SK-N-SH (cell line): Measurements from ENCODE around the gene DNAH1. TPM values are rescaled to one million over a fixed set of nuclear protein-coding genes. Genes with fewer than 3 reads are reported as not detected.

Source experiments
- CTCF ChIA-PET: fragments of 300-600, 350-600 bp; formaldehyde crosslinking; extraction: SDS; loops from one replicate; lab custom pipeline; 2021; lab: Yijun Ruan, JAX
- POLR2A ChIA-PET: fragments of 350-600 bp; sonication (Branson Sonifier 250); formaldehyde crosslinking; extraction: SDS; loops from one replicate; lab custom pipeline; 2020; ENCODE audit warnings: antibody characterized with exemption, inconsistent platforms; lab: Yijun Ruan, JAX
- DNase-seq: peaks from one replicate; pipeline ENCODE4 v3.0.0; 2012
- H2AFZ ChIP-seq: fragments of 200-600 bp; sonication (generic); 2 replicates; pipeline ENCODE4 v1.8.1; 2016; ENCODE audit warnings: antibody characterized with exemption, mild to moderate bottlenecking, low read depth
- H3F3A ChIP-seq: fragments of 200-600 bp; sonication (generic); replicated peaks from 2 replicates; pipeline ENCODE3; 2016; ENCODE audit warnings: antibody characterized with exemption, mild to moderate bottlenecking; ENCODE audit not compliant: insufficient read depth
- H3K27ac ChIP-seq, 2 experiments: fragments of 200-500 bp in 1 of 2; fragments of 200-600 bp in 1 of 2; sonication (Bioruptor generic) in 1 of 2; sonication (generic), shearing (Covaris generic) in 1 of 2; 2 replicates each; pipeline versions ENCODE4 v1.5.1 to v1.6.1; 2014 to 2016; ENCODE audit warnings: low read depth in 2 of 2, inconsistent platforms in 1 of 2, low read length in 1 of 2, mild to moderate bottlenecking in 1 of 2, mixed read lengths in 1 of 2
- H3K27me3 ChIP-seq: fragments of 200-600 bp; sonication (generic), shearing (Covaris generic); 2 replicates; pipeline ENCODE4 v1.6.1; 2016; ENCODE audit warnings: mixed run types; ENCODE audit not compliant: insufficient read depth
- H3K36me3 ChIP-seq, 2 experiments: fragments of 200-500 bp in 1 of 2; fragments of 200-600 bp in 1 of 2; sonication (Bioruptor generic) in 1 of 2; sonication (generic) in 1 of 2; replicated peaks in 1 of 2; 2 replicates each; pipeline versions ENCODE3 to v1.5.1; 2014 to 2016; ENCODE audit warnings: low read length in 1 of 2, mild to moderate bottlenecking in 1 of 2; ENCODE audit not compliant: insufficient read depth in 2 of 2, control insufficient read depth in 1 of 2
- H3K4me1 ChIP-seq, 2 experiments: fragments of 200-500 bp in 1 of 2; fragments of 200-600 bp in 1 of 2; sonication (Bioruptor generic) in 1 of 2; sonication (generic), shearing (Covaris generic) in 1 of 2; 2 replicates each; pipeline versions ENCODE4 v1.5.1 to v1.6.1; 2014 to 2016; ENCODE audit warnings: low read depth in 1 of 2, low read length in 1 of 2, mixed run types in 1 of 2; ENCODE audit not compliant: insufficient read depth in 2 of 2, control insufficient read depth in 1 of 2
- H3K4me2 ChIP-seq: fragments of 200-600 bp; sonication (generic), shearing (Covaris generic); 2 replicates; pipeline ENCODE4 v1.6.1; 2017; ENCODE audit warnings: mixed run types
- H3K4me3 ChIP-seq, 2 experiments: fragments of 200-500 bp in 1 of 2; fragments of 200-600 bp in 1 of 2; sonication (Bioruptor generic) in 1 of 2; sonication (generic), shearing (Covaris generic) in 1 of 2; 2 replicates each; pipeline versions ENCODE4 v1.5.1 to v1.8.1; 2014 to 2016; ENCODE audit warnings: low read depth in 2 of 2, inconsistent platforms in 1 of 2, low read length in 1 of 2, mild to moderate bottlenecking in 1 of 2, mixed read lengths in 1 of 2, moderate library complexity in 1 of 2
- H3K79me2 ChIP-seq: fragments of 200-600 bp; sonication (generic); 2 replicates; pipeline ENCODE4 v1.8.1; 2017; ENCODE audit warnings: mild to moderate bottlenecking; ENCODE audit not compliant: insufficient read depth
- H3K9ac ChIP-seq: fragments of 200-600 bp; sonication (generic); 2 replicates; pipeline ENCODE4 v1.6.1; 2017; ENCODE audit warnings: mixed run types
- H3K9me2 ChIP-seq: fragments of 200-600 bp; sonication (generic); 2 replicates; pipeline ENCODE4 v1.6.1; 2017; ENCODE audit warnings: mixed run types
- H3K9me3 ChIP-seq: fragments of 200-600 bp; sonication (generic); 2 replicates; pipeline ENCODE4 v1.6.1; 2017; ENCODE audit warnings: mixed run types, mild to moderate bottlenecking, moderate library complexity
- H4K20me1 ChIP-seq: fragments of 200-600 bp; sonication (generic); 2 replicates; pipeline ENCODE4 v1.6.1; 2017; ENCODE audit warnings: mild to moderate bottlenecking, mixed run types; ENCODE audit not compliant: insufficient read depth
- ELF1 ChIP-seq: IDR thresholded peaks from 2 replicates; pipeline ENCODE4 v1.4.0; 2012
- EZH2phosphoT487 ChIP-seq: fragments of 200-600 bp; sonication (generic); IDR thresholded peaks from 2 replicates; pipeline ENCODE4 v1.6.1; 2017; ENCODE audit warnings: low read depth, mixed run types, mild to moderate bottlenecking, antibody characterized with exemption, moderate library complexity, borderline replicate concordance
- FOSL2 ChIP-seq: IDR thresholded peaks from 2 replicates; pipeline ENCODE4 v1.4.0; 2012; ENCODE audit warnings: low read depth, mild to moderate bottlenecking, moderate library complexity, borderline replicate concordance
- GABPA ChIP-seq: IDR thresholded peaks from 2 replicates; pipeline ENCODE4 v1.4.0; 2012; ENCODE audit warnings: low read depth, mild to moderate bottlenecking
- JUND ChIP-seq: IDR thresholded peaks from 2 replicates; pipeline ENCODE4 v1.4.0; 2012
- MXI1 ChIP-seq: IDR thresholded peaks from 2 replicates; pipeline ENCODE4 v1.6.1; 2012; ENCODE audit warnings: mild to moderate bottlenecking, low read depth, low read length, improper control_type of control experiment
- NFIC ChIP-seq: IDR thresholded peaks from 2 replicates; pipeline ENCODE4 v1.4.0; 2012; ENCODE audit warnings: borderline replicate concordance
- RCOR1 ChIP-seq: fragments of 150-350 bp; IDR thresholded peaks from 2 replicates; pipeline ENCODE4 v1.6.1; 2017; ENCODE audit warnings: antibody characterized with exemption, low read length
- RXRA ChIP-seq: IDR thresholded peaks from 2 replicates; pipeline ENCODE4 v1.4.0; 2012; ENCODE audit warnings: low read depth, mild to moderate bottlenecking, borderline replicate concordance
- TAF1 ChIP-seq: IDR thresholded peaks from 2 replicates; pipeline ENCODE4 v1.6.1; 2012; ENCODE audit warnings: low read depth, mild to moderate bottlenecking, low read length, moderate library complexity, borderline replicate concordance
- TCF12 ChIP-seq: IDR thresholded peaks from 2 replicates; pipeline ENCODE4 v1.4.0; 2012
- WGBS: methylation state at CpG from one replicate; pipeline ENCODE4 v1.1.6; 2017; ENCODE audit warnings: low lambda C conversion rate; 5-methylcytosine and 5-hydroxymethylcytosine counted together
- polyA plus RNA-seq, 3 experiments: library from polyadenylated mRNA; depleted of rRNA; stranded (reverse); fragments of >200 nt; gene quantifications; 2 replicates each; pipeline ENCODE4 v1.2.3, GENCODE V29; 2012
- TF ChIP-seq, protein P1 (sequence below): fragments of 200-600 bp; sonication (generic); IDR thresholded peaks from 2 replicates; pipeline ENCODE4 v1.6.1; 2017; ENCODE audit warnings: antibody characterized with exemption, mild to moderate bottlenecking, moderate library complexity
- TF ChIP-seq, protein P2 (sequence below): IDR thresholded peaks from 2 replicates; pipeline ENCODE4 v1.4.0; 2012; ENCODE audit warnings: low read depth
- TF ChIP-seq, protein P3 (sequence below): IDR thresholded peaks from 2 replicates; pipeline ENCODE4 v1.4.0; 2012; ENCODE audit warnings: low read depth, borderline replicate concordance
- TF ChIP-seq, protein P4 (sequence below): fragments of 150-350 bp; IDR thresholded peaks from 2 replicates; pipeline ENCODE4 v1.6.1; 2017; ENCODE audit warnings: antibody characterized with exemption, low read length, low read depth, borderline replicate concordance

The DNAH1 gene
- polyA plus RNA-seq, 1 of the 3 experiments (the other 2 are of a cell fraction), result 5.1 TPM

GRCh38 chr3:52443268-52443610 lies 127.1 kb downstream of the DNAH1 start:
- no peak overlapping the region for H3K9ac ChIP-seq
- DNase-seq, result no peak
- H3K79me2 ChIP-seq, result no peaks in the 10 kb centered on the region
- no peak overlapping the region for H3K4me3 ChIP-seq
- H3K4me2 ChIP-seq, result no peak overlapping the region
- WGBS, result 63% methylated on average over 6 of the region's 8 CpGs
- no peaks in the 10 kb centered on the region for H4K20me1 ChIP-seq
- no peaks in the 10 kb centered on the region for H3K27me3 ChIP-seq
- H3K36me3 ChIP-seq, result no peaks in the 10 kb centered on the region
- CTCF ChIA-PET, result interaction anchor here (1.5 to 16.5 kb wide), 2 partner anchors 8 to 18 kb away, joined by 5 to 578 read pairs; no protein-coding TSS in a partner anchor
- H3K9me2 ChIP-seq, result no peaks in the 10 kb centered on the region
- H3K27ac ChIP-seq, result no peak overlapping the region
- POLR2A ChIA-PET, result no interaction called here
- TF ChIP-seq GABPA (no peak), ELF1 (no peak), JUND (no peak), RXRA (no peak), TCF12 (no peak), MXI1 (no peak), EZH2phosphoT487 (no peak), FOSL2 (no peak), RCOR1 (no peak), NFIC (no peak), TAF1 (no peak)
- TF ChIP-seq, protein P1, sequence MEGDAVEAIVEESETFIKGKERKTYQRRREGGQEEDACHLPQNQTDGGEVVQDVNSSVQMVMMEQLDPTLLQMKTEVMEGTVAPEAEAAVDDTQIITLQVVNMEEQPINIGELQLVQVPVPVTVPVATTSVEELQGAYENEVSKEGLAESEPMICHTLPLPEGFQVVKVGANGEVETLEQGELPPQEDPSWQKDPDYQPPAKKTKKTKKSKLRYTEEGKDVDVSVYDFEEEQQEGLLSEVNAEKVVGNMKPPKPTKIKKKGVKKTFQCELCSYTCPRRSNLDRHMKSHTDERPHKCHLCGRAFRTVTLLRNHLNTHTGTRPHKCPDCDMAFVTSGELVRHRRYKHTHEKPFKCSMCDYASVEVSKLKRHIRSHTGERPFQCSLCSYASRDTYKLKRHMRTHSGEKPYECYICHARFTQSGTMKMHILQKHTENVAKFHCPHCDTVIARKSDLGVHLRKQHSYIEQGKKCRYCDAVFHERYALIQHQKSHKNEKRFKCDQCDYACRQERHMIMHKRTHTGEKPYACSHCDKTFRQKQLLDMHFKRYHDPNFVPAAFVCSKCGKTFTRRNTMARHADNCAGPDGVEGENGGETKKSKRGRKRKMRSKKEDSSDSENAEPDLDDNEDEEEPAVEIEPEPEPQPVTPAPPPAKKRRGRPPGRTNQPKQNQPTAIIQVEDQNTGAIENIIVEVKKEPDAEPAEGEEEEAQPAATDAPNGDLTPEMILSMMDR, result no peak
- TF ChIP-seq, protein P2, sequence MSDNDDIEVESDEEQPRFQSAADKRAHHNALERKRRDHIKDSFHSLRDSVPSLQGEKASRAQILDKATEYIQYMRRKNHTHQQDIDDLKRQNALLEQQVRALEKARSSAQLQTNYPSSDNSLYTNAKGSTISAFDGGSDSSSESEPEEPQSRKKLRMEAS, result no peak
- TF ChIP-seq, protein P3, sequence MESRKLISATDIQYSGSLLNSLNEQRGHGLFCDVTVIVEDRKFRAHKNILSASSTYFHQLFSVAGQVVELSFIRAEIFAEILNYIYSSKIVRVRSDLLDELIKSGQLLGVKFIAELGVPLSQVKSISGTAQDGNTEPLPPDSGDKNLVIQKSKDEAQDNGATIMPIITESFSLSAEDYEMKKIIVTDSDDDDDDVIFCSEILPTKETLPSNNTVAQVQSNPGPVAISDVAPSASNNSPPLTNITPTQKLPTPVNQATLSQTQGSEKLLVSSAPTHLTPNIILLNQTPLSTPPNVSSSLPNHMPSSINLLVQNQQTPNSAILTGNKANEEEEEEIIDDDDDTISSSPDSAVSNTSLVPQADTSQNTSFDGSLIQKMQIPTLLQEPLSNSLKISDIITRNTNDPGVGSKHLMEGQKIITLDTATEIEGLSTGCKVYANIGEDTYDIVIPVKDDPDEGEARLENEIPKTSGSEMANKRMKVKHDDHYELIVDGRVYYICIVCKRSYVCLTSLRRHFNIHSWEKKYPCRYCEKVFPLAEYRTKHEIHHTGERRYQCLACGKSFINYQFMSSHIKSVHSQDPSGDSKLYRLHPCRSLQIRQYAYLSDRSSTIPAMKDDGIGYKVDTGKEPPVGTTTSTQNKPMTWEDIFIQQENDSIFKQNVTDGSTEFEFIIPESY, result no peak
- TF ChIP-seq, protein P4, sequence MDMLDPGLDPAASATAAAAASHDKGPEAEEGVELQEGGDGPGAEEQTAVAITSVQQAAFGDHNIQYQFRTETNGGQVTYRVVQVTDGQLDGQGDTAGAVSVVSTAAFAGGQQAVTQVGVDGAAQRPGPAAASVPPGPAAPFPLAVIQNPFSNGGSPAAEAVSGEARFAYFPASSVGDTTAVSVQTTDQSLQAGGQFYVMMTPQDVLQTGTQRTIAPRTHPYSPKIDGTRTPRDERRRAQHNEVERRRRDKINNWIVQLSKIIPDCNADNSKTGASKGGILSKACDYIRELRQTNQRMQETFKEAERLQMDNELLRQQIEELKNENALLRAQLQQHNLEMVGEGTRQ, result no peak
- no peaks in the 10 kb centered on the region for H3K9me3 ChIP-seq
- H2AFZ ChIP-seq, result no peak overlapping the region
- no peaks in the 10 kb centered on the region for H3F3A ChIP-seq
- H3K4me1 ChIP-seq, result peaks cover 0 to 3% of the 10 kb centered on the region in 2 experiments; a peak in 1 of 4 replicates
